HT1080 (cell line): Measurements from ENCODE around the gene SMG9. TPM values are rescaled to one million over a fixed set of nuclear protein-coding genes. Genes with fewer than 3 reads are reported as not detected.

Experiments
- DNase-seq: peaks from one replicate; pipeline ENCODE4 v3.0.0-alpha.2; 2015; ENCODE audit warnings: low read depth
- total RNA-seq: library from RNA; depleted of rRNA; stranded (reverse); fragments of >200 nt; shearing (Covaris generic); gene quantifications from 2 replicates; pipeline ENCODE4 v1.2.3, GENCODE V29; 2014

The SMG9 gene
- total RNA-seq, 1 experiment from 2014 or later, result 29.0 TPM

DNA sequence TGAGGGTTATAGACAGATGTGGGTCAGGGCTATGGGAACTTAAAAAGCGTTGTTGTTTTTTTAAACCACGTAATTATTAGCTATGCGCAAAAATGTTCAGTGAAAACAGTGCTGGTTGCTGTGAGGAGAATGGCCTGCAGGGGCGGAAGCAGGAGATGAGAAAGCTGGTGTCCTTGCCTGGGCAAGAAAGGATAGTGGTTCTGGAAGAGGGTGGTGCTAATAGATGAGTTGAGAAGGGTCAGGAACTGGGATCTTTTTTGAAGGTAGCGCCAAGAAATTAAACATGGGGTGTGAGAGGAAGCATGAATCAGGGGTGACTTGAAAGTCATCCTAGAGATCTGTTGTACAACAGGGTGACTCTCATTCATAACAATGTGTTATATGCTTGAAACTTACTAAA, 4.8 kb upstream of the SMG9 start:
- peak; percentile 97 for DNase-seq

DNA sequence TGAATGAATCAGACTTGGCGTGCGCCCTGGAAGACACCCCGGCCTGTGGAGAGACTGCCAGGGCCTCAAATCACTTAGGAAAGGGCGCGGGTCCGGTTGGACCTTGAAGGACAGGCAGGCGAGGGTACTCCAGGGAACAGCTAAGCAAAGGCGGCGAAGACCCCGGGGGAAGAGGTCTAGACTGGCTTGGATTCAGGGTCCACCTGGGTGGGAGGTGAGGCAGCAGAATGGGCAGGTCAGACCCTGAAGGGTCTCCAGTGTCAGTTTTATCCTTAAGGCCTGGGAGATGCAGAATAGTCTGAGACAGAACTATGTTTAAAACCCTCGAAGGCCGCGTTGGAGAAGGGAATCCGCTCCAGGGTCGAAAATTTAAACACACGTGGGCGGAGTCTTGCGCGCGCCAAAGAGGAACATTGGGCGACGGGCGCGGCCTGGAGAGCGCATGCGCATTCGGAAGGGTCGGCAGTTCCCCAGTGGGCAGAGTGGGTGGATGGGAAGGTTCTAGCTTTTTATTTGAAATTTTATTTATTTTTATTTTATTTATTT, 567 bp upstream of the SMG9 start:
- no peak for DNase-seq

DNA sequence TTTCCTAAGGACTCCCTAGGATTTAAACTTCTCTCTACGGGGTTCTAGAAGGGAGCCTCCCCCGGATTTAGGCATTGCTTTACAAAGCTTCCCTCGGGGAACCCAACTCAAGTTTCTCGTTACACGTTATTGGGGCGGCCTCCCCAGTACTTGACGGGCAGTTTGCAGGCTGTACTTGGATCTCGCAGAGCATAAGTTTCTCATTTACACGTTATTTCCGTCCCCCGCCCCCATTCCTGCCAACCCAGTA, 584 bp downstream of the SMG9 start:
- DNase-seq, result no peak

DNA sequence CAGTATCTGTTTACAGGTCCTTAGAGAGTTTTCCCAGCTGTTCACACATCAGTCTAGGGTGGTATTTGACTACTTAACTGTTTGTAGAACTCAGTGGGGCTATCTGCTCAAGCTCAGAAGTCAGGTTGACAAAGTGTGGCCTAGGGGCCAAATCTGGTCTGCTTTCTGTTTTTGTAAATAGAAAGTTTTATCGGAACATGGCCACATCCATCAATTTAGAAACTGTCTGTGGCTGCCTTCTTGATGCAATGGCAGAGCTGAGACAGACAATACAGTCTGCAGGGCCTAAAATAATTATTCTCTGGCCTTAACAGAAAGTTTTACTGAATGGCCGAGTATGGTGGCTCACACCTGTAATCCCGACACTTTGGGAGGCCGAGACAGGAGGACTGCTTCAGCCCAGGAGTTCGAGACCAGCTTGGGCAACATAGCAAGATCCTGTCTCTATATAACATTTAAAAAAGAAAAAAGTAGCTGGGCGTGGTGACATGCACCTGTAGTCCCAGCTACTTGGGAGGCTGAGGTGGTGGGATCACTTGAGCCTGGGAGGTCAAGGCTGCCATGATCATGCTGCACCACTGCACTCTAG, 2.4 kb downstream of the SMG9 start:
- no peak for DNase-seq

DNA sequence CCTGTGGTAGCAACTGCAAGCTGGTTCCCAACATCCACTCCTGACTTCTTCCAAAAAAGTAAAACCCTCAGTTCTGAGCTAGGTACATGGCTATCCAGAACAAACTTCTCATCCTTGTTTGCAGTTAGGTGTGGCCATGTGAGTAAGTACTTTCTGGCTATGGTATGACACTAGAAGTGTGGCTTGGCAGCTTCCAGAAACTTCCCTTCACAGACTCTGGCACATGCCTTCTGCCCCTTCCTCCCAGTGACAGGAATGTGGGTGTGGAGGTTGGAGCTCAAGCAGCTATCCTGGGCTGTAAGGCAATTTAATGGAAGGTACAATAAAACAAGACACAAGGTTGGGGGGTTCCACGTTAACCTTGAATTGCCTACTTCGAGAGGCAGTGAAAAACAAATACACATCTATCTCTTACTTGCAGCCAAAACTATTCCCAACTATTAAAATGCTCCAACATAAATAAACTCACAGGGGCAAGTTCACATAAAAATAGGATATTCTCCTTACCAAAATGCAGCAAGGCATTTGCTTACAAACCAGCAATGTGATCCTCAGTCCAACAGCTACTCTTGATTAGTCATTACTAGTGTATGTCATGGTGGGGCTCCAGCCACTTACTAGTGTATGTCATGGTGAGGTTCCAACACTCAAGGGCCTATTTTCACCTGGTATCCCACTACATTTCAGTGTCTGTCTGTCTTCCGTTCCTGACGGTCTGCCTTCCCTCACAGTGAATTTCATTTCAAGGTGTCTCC, 3.1 kb downstream of the SMG9 start:
- DNase-seq, result no peak

DNA sequence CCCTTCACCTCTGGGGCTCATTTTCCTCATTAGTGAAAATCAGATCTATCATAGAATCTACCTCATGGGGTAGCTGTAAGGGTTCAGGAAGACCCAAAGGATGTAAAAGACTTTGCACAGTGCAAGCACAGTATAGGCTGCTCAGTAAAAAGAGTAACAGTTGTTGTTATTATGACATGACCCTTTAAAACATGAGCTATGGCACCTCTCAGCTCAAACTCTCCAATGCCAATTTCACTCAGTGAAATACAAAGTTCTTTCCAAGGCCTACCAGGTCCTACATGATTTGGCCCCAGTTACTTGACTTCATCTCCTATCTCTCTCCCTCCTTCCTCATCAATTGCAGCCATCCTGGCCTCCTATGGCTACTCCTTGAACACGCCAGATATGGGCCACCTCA, 4.9 kb downstream of the SMG9 start:
- no peak for DNase-seq

DNA sequence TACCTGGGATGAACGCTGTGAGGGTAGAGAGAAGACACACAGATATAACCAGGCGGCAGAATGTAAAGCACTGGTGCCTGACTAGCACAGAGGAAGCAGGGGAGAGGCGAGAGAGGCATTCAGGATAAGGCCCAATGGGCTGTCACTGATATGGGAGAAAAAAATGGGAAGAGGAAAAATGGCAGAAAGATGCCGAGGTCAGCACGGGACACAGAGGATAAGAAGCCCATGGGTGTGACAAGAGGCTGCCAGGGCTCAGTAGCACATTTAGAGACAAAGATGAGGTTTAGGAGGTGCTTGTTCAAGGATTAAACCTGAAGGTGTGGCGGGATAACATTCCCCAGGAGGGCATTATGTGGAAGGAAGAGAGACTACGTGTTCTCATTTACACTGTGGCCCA, 5.6 kb downstream of the SMG9 start:
- DNase-seq, result no peak

DNA sequence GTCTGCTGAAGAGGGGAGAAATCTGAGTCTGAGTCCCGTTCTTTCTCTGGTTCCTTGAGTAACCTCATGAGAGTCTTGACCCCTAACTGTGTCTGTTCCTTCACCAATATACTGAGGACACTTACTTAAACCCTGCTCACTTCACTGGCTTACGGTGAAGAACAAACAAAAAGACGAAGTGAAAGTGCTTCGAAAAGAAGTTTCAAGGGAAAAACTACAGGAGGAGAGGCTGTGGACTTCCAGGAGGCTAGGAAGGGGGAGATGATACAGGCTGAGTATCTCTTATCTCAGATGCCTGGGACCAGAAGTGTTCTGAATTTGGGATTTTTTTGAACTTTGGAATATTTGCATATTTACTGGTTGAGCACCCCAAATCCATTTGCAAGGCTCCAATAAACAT, 6.1 kb downstream of the SMG9 start:
- DNase-seq, result no peak

DNA sequence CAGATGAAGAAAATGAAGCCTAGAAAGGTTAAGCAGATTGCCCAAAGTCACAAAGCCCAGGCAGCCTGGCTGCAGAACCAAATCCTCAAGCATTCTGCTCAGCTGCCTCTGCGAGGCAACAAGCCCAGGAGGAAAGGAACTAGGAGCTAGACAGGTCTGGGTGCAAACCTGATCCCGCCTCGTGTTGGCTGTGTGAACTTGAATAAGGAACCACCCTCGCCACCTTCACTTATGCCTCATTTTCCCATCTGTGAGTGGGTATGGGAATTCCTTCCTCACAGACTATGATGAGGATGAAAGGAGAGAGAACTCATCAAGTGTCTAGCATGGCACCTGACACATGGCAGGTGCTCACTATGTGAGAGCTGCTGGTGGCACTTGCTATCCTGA, 6.6 kb downstream of the SMG9 start:
- DNase-seq, result no peak

- peak; percentile 60 for DNase-seq
Measured at GRCh38 chr19:43747557-43748204, 7.1 kb downstream of the SMG9 start.

DNA sequence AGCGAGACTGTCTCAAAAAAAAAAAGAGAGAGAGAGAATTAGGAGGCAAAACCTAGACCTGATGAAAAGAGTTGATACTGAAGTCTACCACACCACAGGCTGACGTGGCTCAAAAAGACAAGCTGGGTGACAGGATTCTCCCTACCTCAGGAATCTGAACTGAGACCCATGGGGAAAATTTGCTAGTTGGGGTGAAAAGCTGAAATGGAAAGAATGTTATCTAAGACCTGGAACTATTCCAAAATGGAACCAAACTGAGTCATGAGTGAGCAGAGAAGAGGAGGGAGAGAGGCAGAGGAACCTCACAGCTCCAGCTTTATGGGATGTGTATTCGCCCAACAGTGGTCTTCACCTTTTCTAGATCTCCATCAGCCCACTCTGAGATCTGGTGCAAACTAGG, 11.7 kb downstream of the SMG9 start:
- no peak for DNase-seq

DNA sequence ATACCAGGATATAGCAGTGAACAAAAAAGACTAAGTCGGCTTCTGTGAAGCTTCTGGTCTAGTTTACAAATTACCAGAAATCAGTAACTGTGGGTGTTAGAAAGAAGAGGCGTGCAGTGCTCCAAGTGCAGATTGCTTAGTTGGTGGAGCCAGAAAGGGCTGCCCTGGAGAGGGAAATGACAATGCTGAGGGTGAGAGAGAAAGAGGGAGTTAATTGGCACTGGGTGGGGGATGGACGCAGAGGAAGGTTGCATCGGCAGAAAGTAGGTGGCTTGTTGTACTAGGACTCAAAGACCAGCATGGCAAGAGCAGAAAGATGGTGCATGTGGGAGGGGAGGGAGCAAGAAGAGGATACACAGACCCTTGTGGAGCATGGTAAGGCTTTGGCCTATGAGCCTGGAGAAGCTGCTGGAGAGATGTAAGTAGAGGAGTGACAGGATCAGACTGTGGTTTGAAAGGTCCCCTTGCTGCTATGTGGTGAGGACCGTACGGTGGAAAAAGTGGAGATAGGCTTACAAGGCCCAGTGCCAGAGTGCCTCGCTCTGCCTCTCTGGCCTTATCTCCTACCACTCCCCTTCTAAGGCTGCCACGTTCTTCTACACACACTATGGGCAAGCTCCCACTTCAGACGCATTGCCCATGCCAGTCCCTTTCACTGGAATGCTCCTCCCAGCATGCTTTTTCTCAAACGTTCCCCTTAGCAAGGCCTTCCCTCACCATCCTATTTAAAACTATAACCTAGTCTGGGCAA, 13.5 kb downstream of the SMG9 start:
- DNase-seq, result no peak

DNA sequence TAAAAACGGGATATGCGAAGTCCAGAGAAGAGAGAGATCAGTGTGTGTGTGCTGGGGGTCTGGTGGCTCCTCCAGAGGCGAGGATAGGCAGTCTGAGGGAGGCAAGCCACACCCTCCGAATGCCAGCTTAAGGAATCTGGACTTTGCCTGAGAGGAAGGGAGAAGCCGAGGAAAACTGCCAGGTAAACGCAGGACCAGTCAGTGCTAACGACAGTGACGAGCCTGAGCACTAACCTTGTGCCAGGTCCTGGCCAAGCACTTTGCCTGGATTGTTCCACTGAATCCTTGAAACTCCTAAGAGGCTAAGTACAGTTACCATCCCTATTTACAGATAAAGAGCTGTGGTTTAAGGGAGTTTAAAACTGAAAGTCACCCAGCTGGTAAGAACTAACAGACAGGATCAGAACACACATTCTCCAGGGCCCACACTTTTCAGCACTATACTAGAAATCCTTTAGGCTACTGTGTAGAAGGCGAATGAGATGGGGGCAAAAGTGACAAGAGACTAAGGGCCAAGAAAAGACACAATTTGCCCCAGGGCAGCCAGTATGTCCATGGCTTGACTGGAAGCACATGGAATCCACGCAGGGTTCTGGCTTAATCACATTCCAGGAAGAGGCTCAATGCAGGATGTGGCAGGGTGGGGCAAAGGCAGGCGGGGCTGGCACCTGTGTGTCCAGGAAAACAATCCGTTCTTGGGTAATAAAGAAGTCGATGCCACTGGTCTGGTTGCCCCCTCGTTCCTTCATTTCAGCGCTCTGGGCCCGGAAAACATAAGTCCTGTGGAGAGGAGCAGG, 15.1 kb downstream of the SMG9 start:
- DNase-seq, result no peak

- DNase-seq, result no peak
Measured at GRCh38 chr19:43738780-43739211, 16.0 kb downstream of the SMG9 start.

GRCh38 chr19:43735957-43736356, 18.8 kb downstream of the SMG9 start:
- DNase-seq, result no peak

DNA sequence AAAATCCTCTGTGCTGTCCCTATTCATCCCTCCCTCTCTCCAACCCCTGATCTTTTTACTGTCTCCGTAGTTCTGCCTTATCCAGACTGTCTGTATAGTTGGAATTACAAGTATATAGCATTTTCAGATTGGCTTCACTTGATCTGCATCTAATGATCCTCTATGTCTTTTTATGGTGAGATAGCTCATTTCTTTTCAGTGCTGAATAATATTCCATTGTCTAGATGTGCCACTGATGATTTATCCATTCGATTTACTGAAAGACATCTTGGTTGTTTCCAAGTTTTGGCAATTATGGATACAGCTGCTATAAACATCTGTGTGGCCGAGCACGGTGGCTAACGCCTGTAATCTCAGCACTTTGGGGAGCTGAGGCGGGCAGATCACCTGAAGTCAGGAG, 19.7 kb downstream of the SMG9 start:
- no peak for DNase-seq

DNA sequence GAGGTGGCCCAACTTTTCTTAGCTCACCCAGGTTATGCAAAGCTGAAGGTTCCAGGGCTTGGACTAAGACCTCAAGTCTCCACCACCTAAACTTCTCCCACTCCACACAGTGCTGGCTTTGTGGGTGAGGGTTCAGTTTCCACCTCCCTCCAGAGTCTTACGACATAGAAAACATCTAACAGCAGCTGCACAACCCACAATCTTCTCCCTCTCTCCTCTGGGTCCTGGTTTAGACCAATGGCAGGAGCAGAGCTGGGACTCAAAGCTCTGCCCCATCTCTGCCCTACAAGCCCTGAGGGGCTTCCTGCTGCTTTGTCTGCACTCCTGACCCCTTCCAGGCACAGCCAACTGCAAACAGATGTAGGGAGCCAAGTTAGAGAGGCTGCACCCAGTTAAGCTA, 22.9 kb downstream of the SMG9 start:
- no peak for DNase-seq

- DNase-seq, result no peak
Measured at GRCh38 chr19:43731346-43731745, 23.4 kb downstream of the SMG9 start.

DNA sequence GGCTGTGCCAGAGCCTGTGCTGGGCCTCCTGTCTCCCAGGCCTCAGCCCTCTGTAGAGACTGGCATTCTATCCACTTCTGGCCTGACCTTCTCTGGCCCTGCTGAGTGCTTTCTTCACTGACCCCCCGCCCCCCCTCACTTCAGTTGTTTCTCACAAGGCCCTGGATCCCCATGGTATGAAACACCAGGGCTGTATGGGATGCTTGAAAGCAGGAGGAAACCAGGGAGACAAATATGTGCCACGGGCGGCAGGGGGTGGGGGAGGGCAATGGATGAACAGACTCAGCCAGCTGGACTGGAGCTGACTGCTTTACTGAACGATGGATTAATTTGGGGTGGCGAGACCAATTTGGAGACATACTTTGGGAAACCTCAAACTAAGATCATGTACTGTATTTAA, 24.8 kb downstream of the SMG9 start:
- no peak for DNase-seq

GRCh38 chr19:43727593-43727853, 27.2 kb downstream of the SMG9 start:
- DNase-seq, result no peak

GRCh38 chr19:43726736-43727592, 27.8 kb downstream of the SMG9 start:
- DNase-seq, result no peak
